A172 (cell line): ENCODE results near the gene PXMP2. TPM values are rescaled to one million over a fixed set of nuclear protein-coding genes. Genes with fewer than 3 reads are reported as not detected.
"Not testable (repeated sequence)": the region's sequence is repeated elsewhere in the genome, so short reads cannot be mapped to it uniquely, and the experiment has no call there.

Source experiments
- DNase-seq: peaks from one replicate; pipeline ENCODE4 v3.0.0-alpha.2; 2015; ENCODE audit warnings: low spot score
- total RNA-seq: library from RNA; depleted of rRNA; stranded (reverse); fragments of >200 nt; shearing (Covaris generic); gene quantifications from 2 replicates; pipeline ENCODE4 v1.2.3, GENCODE V29; 2014; rRNA removed

The PXMP2 gene
- total RNA-seq, 1 experiment from 2014 or later, result 43.1 TPM

GRCh38 chr12:132753670-132754069 is 66.3 kb downstream of the PXMP2 start:
- not testable (repeated sequence) for DNase-seq

GRCh38 chr12:132754160-132754932 is 67.0 kb downstream of the PXMP2 start:
- no peak for DNase-seq

Other genes with a start within 250 kb of the PXMP2 start
- gene FBRSL1, start 197.4 kb upstream of the PXMP2 start, total RNA-seq, result 12.6 and 22.5 TPM in 2 replicates
- gene LRCOL1, start 77.0 kb upstream of the PXMP2 start, total RNA-seq, result 1.1 and 1.4 TPM in 2 replicates
- not detected in 2 replicates for gene P2RX2, start 68.8 kb upstream of the PXMP2 start, total RNA-seq
- gene POLE, start 245 bp upstream of the PXMP2 start, total RNA-seq, result 25.6 and 28.9 TPM in 2 replicates
- gene PGAM5, start 23.3 kb downstream of the PXMP2 start, total RNA-seq, result 59.8 and 73.4 TPM in 2 replicates
- 98.6 and 101 TPM in 2 replicates for gene ANKLE2, start 74.2 kb downstream of the PXMP2 start, total RNA-seq
- 42.6 and 48.9 TPM in 2 replicates for gene GOLGA3, start 141.3 kb downstream of the PXMP2 start, total RNA-seq
- gene CHFR, start 200.0 kb downstream of the PXMP2 start, total RNA-seq, result 11.3 and 13.5 TPM in 2 replicates